NCI-H446 treated with DMSO at 0.1 percent for 48 hours (cell line): ENCODE results near the gene COL4A6.

Source experiments
- DNase-seq: peaks from one replicate; lab custom pipeline; 2025; lab: John Stamatoyannopoulos, UW

COL4A6 gene

GRCh38 chrX:108216919-108217571 is 221.2 kb downstream of the COL4A6 start:
- no peak for DNase-seq

GRCh38 chrX:108216405-108216804 is 221.8 kb downstream of the COL4A6 start:
- DNase-seq: no peak

- no peak for DNase-seq
These were observed 226.9 kb downstream of the COL4A6 start for GRCh38 chrX:108211301-108211700.

GRCh38 chrX:108209006-108209554 is 229.1 kb downstream of the COL4A6 start:
- DNase-seq: no peak

- no peak for DNase-seq
These were observed 234.7 kb downstream of the COL4A6 start for GRCh38 chrX:108203540-108203939.

GRCh38 chrX:108199691-108200090 is 238.5 kb downstream of the COL4A6 start:
- peak; percentile 10 for DNase-seq

GRCh38 chrX:108199041-108199440 is 239.2 kb downstream of the COL4A6 start:
- DNase-seq: no peak

- no peak for DNase-seq
These were observed 239.8 kb downstream of the COL4A6 start for GRCh38 chrX:108198420-108198819.

- no peak for DNase-seq
These were observed 251.4 kb downstream of the COL4A6 start for GRCh38 chrX:108186811-108187210.

- no peak for DNase-seq
These were observed 260.1 kb downstream of the COL4A6 start for GRCh38 chrX:108178143-108178498.

GRCh38 chrX:108177351-108178142 is 260.7 kb downstream of the COL4A6 start:
- DNase-seq: no peak

- no peak for DNase-seq
These were observed 264.3 kb downstream of the COL4A6 start for GRCh38 chrX:108173874-108174273.

- DNase-seq: no peak
These were observed 266.6 kb downstream of the COL4A6 start for GRCh38 chrX:108171671-108172070.

- no peak for DNase-seq
These were observed 268.5 kb downstream of the COL4A6 start for GRCh38 chrX:108169768-108170167.

GRCh38 chrX:108168961-108169740 is 269.1 kb downstream of the COL4A6 start:
- no peak for DNase-seq

- DNase-seq: no peak
These were observed 270.9 kb downstream of the COL4A6 start for GRCh38 chrX:108167211-108167872.

GRCh38 chrX:108165383-108166111 is 272.7 kb downstream of the COL4A6 start:
- DNase-seq: no peak

GRCh38 chrX:108163333-108164082 is 274.7 kb downstream of the COL4A6 start:
- DNase-seq: no peak

GRCh38 chrX:108162265-108162664 is 276.0 kb downstream of the COL4A6 start:
- no peak for DNase-seq

- DNase-seq: no peak
These were observed 277.9 kb downstream of the COL4A6 start for GRCh38 chrX:108160309-108160708.
